Stimulated activated CD8-positive, alpha-beta memory T cell treated with anti-CD3 and anti-CD28 coated beads, Interleukin-2, amount 100 ng/mL, for 48 hours (primary cell): ENCODE measurements around the gene ADAP1.
"Not testable (repeated sequence)": the region's sequence is repeated elsewhere in the genome, so short reads cannot be mapped to it uniquely, and the experiment has no call there.

Experiments used
- DNase-seq, 2 donors: peaks; one replicate each; pipeline ENCODE4 v3.0.0-alpha.2; 2020; ENCODE audit warnings: low read depth in 2 of 2

Gene ADAP1

GRCh38 chr7:974820-975681 lies 20.6 kb upstream of the ADAP1 start, which contains the start of gene COX19:
TSS of gene COX19 (minus strand) at chr7:975549. CDS start at chr7:975509, 40 bp downstream.
- peak; percentile 86 to 87 for DNase-seq

GRCh38 chr7:974172-974571 lies 19.7 kb upstream of the ADAP1 start:
- no peak for DNase-seq

- no peak for DNase-seq
Observed at GRCh38 chr7:973312-973711, 18.8 kb upstream of the ADAP1 start.

- DNase-seq: no peak
Observed at GRCh38 chr7:972676-973309, 18.3 kb upstream of the ADAP1 start.

GRCh38 chr7:972110-972509 lies 17.6 kb upstream of the ADAP1 start:
- no peak for DNase-seq

- no peak for DNase-seq
Observed at GRCh38 chr7:970744-971143, 16.3 kb upstream of the ADAP1 start.

- no peak for DNase-seq
Observed at GRCh38 chr7:969403-969802, 14.9 kb upstream of the ADAP1 start.

- DNase-seq: no peak
Observed at GRCh38 chr7:968205-969105, 14.0 kb upstream of the ADAP1 start.

- no peak for DNase-seq
Observed at GRCh38 chr7:967361-968082, 13.0 kb upstream of the ADAP1 start.

- DNase-seq: no peak
Observed at GRCh38 chr7:966291-967069, 12.0 kb upstream of the ADAP1 start.

- no peak for DNase-seq
Observed at GRCh38 chr7:964401-965231, 10.1 kb upstream of the ADAP1 start.

GRCh38 chr7:963236-964078 lies 9.0 kb upstream of the ADAP1 start:
- no peak for DNase-seq

GRCh38 chr7:962401-963081 lies 8.1 kb upstream of the ADAP1 start:
- no peak for DNase-seq

GRCh38 chr7:961546-962400 lies 7.3 kb upstream of the ADAP1 start:
- DNase-seq: no peak

GRCh38 chr7:960972-961371 lies 6.5 kb upstream of the ADAP1 start:
- not testable (repeated sequence) for DNase-seq

GRCh38 chr7:960269-960871 lies 5.9 kb upstream of the ADAP1 start:
- no peak for DNase-seq

- not testable (repeated sequence) for DNase-seq
Observed at GRCh38 chr7:959740-960139, 5.3 kb upstream of the ADAP1 start.
